B cell (primary cell): ENCODE data around the gene ZNF438. TPM values are rescaled to one million over a fixed set of nuclear protein-coding genes. Genes with fewer than 3 reads are reported as not detected.

Experiments
- ATAC-seq: fragments of 200-7000 bp; cut with Tn5 transposase; one replicate; pipeline ENCODE4 v1.10.0; 2021; ENCODE audit warnings: low read depth, mild to moderate bottlenecking, moderate number of reproducible peaks, moderate library complexity
- CTCF ChIA-PET: fragments of 350-600 bp; sonication (Branson Sonifier 250); formaldehyde crosslinking; loops from one replicate; lab custom pipeline; 2021; ENCODE audit warnings: antibody characterized with exemption, inconsistent platforms; lab: Charles Lee
- POLR2A ChIA-PET: fragments of 350-600 bp; sonication (Branson Sonifier 250); formaldehyde crosslinking; loops from one replicate; lab custom pipeline; 2021; ENCODE audit warnings: antibody characterized with exemption; lab: Charles Lee
- DNase-seq: peaks from one replicate; pipeline ENCODE4 v3.0.0; 2013
- H2AFZ ChIP-seq: 2 replicates; pipeline ENCODE4 v1.6.1; 2012; ENCODE audit warnings: mild to moderate bottlenecking, low read depth, low read length; ENCODE audit not compliant: insufficient read depth, poor library complexity, severe bottlenecking
- H3K27ac ChIP-seq, 2 donors: 1 replicate in 1 of 2; 2 replicates in 1 of 2; pipeline ENCODE4 v1.5.1; 2012 to 2013; ENCODE audit warnings: low read length in 2 of 2, mild to moderate bottlenecking in 2 of 2, moderate library complexity in 1 of 2
- H3K27me3 ChIP-seq, 4 experiments: fragments of 200-600 bp in 1 of 4; sonication (generic) in 1 of 4; replicated peaks in 1 of 4; 1 replicate in 2 of 4; 2 replicates in 2 of 4; pipeline versions ENCODE4 v1.6.1 to v1.7.0; 2013 to 2016; ENCODE audit warnings: low read length in 3 of 4, mild to moderate bottlenecking in 2 of 4, mixed read lengths in 1 of 4, moderate library complexity in 1 of 4; ENCODE audit not compliant: insufficient read depth in 4 of 4, control insufficient read depth in 3 of 4; ENCODE audit errors: control extremely low read depth in 1 of 4
- H3K36me3 ChIP-seq, 2 experiments: replicated peaks in 1 of 2; 1 replicate in 1 of 2; 2 replicates in 1 of 2; pipeline versions ENCODE4 v1.6.1 to v1.7.1; 2013; ENCODE audit warnings: low read length in 1 of 2; ENCODE audit not compliant: insufficient read depth in 2 of 2, control insufficient read depth in 1 of 2; ENCODE audit errors: control extremely low read depth in 1 of 2, extremely low read depth in 1 of 2
- H3K4me1 ChIP-seq, 2 donors: fragments of 200-600 bp in 1 of 2; sonication (generic) in 1 of 2; 1 replicate in 1 of 2; 2 replicates in 1 of 2; pipeline versions ENCODE4 v1.5.1 to v1.6.1; 2013 to 2017; ENCODE audit warnings: low read length in 2 of 2; ENCODE audit not compliant: control insufficient read depth in 2 of 2, insufficient read depth in 2 of 2
- H3K4me2 ChIP-seq: replicated peaks from 2 replicates; pipeline ENCODE3; 2012; ENCODE audit warnings: mild to moderate bottlenecking, low read depth, low read length; ENCODE audit not compliant: poor library complexity, severe bottlenecking
- H3K4me3 ChIP-seq, 5 experiments: fragments of 200-600 bp in 1 of 5; sonication (generic) in 1 of 5; 1 replicate in 3 of 5; 2 replicates in 2 of 5; pipeline versions ENCODE4 v1.5.1 to v1.7.0; 2011 to 2016; ENCODE audit warnings: low read length in 4 of 5, mild to moderate bottlenecking in 4 of 5, low read depth in 2 of 5, control low read depth in 1 of 5, moderate library complexity in 1 of 5; ENCODE audit not compliant: insufficient read depth in 1 of 5; ENCODE audit errors: control extremely low read depth in 1 of 5, extremely low read depth in 1 of 5
- H3K79me2 ChIP-seq: fragments of 200-600 bp; sonication (generic); one replicate; pipeline ENCODE4 v1.6.0; 2016; ENCODE audit warnings: low read length; ENCODE audit not compliant: control insufficient read depth, insufficient read depth
- H3K9ac ChIP-seq: fragments of 200-600 bp; sonication (generic); 2 replicates; pipeline ENCODE4 v1.6.1; 2017; ENCODE audit warnings: mild to moderate bottlenecking, low read length, moderate library complexity
- H3K9me3 ChIP-seq, 3 donors: one replicate each; pipeline versions ENCODE4 v1.6.1 to v1.7.1; 2013; ENCODE audit warnings: low read length in 2 of 3; ENCODE audit not compliant: control insufficient read depth in 2 of 3, insufficient read depth in 1 of 3; ENCODE audit errors: control extremely low read depth in 1 of 3
- H4K20me1 ChIP-seq: 2 replicates; pipeline ENCODE4 v1.6.0; 2012; ENCODE audit warnings: mild to moderate bottlenecking, low read length; ENCODE audit not compliant: insufficient read depth, control insufficient read depth, poor library complexity, severe bottlenecking
- H3K27ac Mint-ChIP-seq: one replicate; pipeline ENCODE4 v1.8.0; 2021; ENCODE audit warnings: mixed read lengths
- H3K27me3 Mint-ChIP-seq: one replicate; pipeline ENCODE4 v1.8.0; 2021; ENCODE audit warnings: mixed read lengths
- H3K4me1 Mint-ChIP-seq: one replicate; pipeline ENCODE4 v1.8.0; 2021; ENCODE audit warnings: mixed read lengths
- H3K4me3 Mint-ChIP-seq: one replicate; pipeline ENCODE4 v1.8.0; 2021; ENCODE audit warnings: mixed read lengths
- H3K9me3 Mint-ChIP-seq: one replicate; pipeline ENCODE4 v1.8.0; 2022; ENCODE audit warnings: mixed read lengths; ENCODE audit not compliant: insufficient read depth
- CTCF ChIP-seq: fragments of 200-600 bp; IDR thresholded peaks from one replicate; pipeline ENCODE4 v1.8.0; 2022; ENCODE audit warnings: antibody characterized with exemption, mild to moderate bottlenecking
- EZH2 ChIP-seq: IDR thresholded peaks from 2 replicates; pipeline ENCODE4 v1.6.1; 2012; ENCODE audit warnings: borderline replicate concordance, low read depth, mild to moderate bottlenecking, moderate library complexity, low read length; ENCODE audit not compliant: insufficient read depth, poor library complexity, severe bottlenecking
- WGBS: methylation state at CpG from one replicate; pipeline ENCODE4 v1.1.5; 2013; ENCODE audit warnings: missing lambda C conversion rate; ENCODE audit not compliant: insufficient coverage; 5-methylcytosine and 5-hydroxymethylcytosine counted together
- intact Hi-C: fragments of 100-400 bp; cut with micrococcal nuclease; formaldehyde crosslinking; loops from one replicate; pipeline ENCODE4 v1.10.0; 2022
- polyA plus RNA-seq: library from polyadenylated mRNA; depleted of rRNA; stranded (reverse); fragments of >200 nt; gene quantifications from 2 replicates; pipeline ENCODE4 v1.2.3, GENCODE V29; 2012
- total RNA-seq, 2 donors: library from RNA; stranded (reverse); fragments of 120-200 nt in 1 of 2; gene quantifications; 1 replicate in 1 of 2; 2 replicates in 1 of 2; pipeline versions ENCODE4 v1.2.3 to v1.2.4, GENCODE V29; 2013 to 2022

The ZNF438 gene
- total and polyA plus RNA-seq, 2 donors (not counting 1 experiment from before 2014, with no cell fraction given): 2.0 to 3.7 TPM

GRCh38 chr10:30973737-30974136 is 57.9 kb downstream of the ZNF438 start:
- WGBS: 88% methylated on average over 5 of the region's 6 CpGs
- no peak for DNase-seq

More at GRCh38 chr10:30973737-30974136, 57.9 kb downstream of the ZNF438 start:
- H3K27me3 ChIP-seq: no peaks in the 10 kb centered on the region
- no peaks in the 10 kb centered on the region for H3K36me3 ChIP-seq
- H2AFZ ChIP-seq: no peak overlapping the region
- Mint-ChIP-seq H3K27me3 (no peaks in the 10 kb centered on the region), H3K9me3 (no peaks in the 10 kb centered on the region), H3K4me3 (no peak overlapping the region), H3K27ac (no peak overlapping the region), H3K4me1 (no peaks in the 10 kb centered on the region)
- H3K9ac ChIP-seq: no peak overlapping the region
- H3K4me2 ChIP-seq: no peak overlapping the region
- no peak overlapping the region for H3K27ac ChIP-seq
- ChIA-PET CTCF (no interaction called here), POLR2A (no interaction called here)
- intact Hi-C loops: no loop called here
- H3K9me3 ChIP-seq: peaks cover 0 to 1% (median 0%) of the 10 kb centered on the region in 3 donors
- H3K4me1 ChIP-seq: no peaks in the 10 kb centered on the region
- TF ChIP-seq EZH2 (no peak), CTCF (no peak)
- no peak for ATAC-seq
- no peaks in the 10 kb centered on the region for H3K79me2 ChIP-seq
- no peaks in the 10 kb centered on the region for H4K20me1 ChIP-seq
- H3K4me3 ChIP-seq: no peak overlapping the region
